ENCODE data around the gene PLOD3. TPM values are rescaled to one million over a fixed set of nuclear protein-coding genes. Genes with fewer than 3 reads are reported as not detected.

Gene PLOD3
- total and polyA plus RNA-seq, 9 of the 15 experiments (the other 6 are each of a cell fraction or from before 2014, with no cell fraction given) = 2.8 to 101 (median 30.9) TPM

DNA sequence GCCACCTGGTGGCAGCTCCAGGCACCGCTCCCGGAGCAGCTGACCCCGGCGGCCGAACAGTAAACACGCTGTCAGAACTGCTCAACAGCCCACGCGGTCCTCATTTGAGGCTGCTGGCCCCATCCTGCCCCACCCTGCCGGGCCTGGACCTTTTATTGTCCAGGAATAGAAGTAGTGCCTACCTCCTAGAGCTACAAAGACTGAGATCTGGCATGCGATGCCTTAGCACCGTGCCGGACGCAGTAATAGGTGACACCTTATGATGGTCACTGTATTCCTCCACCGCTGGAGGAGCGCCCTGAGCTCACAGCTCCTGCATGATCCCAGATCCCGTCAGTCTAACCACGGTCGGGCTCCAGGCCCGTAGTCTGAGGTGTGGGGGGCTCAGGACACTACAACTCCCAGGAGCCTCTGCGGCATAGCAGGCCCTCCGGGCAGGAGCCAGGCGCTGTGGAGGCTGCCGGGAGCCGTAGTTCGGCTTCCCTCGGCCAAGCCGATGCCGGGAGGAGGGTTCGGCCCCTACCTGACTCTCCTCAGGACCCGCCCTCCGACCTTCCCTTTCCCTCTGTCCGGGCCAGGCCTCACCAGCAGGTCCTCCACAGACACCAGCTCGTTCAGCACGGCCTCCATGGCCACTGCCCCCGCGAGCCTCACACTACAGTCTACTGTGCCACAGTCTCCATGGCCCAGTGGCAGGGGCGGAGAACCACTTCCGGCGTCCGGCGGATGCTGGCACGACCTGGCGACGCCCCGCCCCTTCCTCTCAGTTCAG, 27.2 kb upstream of the PLOD3 start, which contains the start of gene FIS1 (continued):
- TF ChIP-seq, protein P1, sequence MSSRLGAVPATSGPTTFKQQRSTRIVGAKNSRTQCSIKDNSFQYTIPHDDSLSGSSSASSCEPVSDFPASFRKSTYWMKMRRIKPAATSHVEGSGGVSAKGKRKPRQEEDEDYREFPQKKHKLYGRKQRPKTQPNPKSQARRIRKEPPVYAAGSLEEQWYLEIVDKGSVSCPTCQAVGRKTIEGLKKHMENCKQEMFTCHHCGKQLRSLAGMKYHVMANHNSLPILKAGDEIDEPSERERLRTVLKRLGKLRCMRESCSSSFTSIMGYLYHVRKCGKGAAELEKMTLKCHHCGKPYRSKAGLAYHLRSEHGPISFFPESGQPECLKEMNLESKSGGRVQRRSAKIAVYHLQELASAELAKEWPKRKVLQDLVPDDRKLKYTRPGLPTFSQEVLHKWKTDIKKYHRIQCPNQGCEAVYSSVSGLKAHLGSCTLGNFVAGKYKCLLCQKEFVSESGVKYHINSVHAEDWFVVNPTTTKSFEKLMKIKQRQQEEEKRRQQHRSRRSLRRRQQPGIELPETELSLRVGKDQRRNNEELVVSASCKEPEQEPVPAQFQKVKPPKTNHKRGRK (tag; IDR thresholded peaks at IDR 0.05) = no peak
- TF ChIP-seq, protein P2, sequence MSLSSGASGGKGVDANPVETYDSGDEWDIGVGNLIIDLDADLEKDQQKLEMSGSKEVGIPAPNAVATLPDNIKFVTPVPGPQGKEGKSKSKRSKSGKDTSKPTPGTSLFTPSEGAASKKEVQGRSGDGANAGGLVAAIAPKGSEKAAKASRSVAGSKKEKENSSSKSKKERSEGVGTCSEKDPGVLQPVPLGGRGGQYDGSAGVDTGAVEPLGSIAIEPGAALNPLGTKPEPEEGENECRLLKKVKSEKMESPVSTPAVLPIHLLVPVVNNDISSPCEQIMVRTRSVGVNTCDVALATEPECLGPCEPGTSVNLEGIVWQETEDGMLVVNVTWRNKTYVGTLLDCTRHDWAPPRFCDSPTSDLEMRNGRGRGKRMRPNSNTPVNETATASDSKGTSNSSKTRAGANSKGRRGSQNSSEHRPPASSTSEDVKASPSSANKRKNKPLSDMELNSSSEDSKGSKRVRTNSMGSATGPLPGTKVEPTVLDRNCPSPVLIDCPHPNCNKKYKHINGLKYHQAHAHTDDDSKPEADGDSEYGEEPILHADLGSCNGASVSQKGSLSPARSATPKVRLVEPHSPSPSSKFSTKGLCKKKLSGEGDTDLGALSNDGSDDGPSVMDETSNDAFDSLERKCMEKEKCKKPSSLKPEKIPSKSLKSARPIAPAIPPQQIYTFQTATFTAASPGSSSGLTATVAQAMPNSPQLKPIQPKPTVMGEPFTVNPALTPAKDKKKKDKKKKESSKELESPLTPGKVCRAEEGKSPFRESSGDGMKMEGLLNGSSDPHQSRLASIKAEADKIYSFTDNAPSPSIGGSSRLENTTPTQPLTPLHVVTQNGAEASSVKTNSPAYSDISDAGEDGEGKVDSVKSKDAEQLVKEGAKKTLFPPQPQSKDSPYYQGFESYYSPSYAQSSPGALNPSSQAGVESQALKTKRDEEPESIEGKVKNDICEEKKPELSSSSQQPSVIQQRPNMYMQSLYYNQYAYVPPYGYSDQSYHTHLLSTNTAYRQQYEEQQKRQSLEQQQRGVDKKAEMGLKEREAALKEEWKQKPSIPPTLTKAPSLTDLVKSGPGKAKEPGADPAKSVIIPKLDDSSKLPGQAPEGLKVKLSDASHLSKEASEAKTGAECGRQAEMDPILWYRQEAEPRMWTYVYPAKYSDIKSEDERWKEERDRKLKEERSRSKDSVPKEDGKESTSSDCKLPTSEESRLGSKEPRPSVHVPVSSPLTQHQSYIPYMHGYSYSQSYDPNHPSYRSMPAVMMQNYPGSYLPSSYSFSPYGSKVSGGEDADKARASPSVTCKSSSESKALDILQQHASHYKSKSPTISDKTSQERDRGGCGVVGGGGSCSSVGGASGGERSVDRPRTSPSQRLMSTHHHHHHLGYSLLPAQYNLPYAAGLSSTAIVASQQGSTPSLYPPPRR (CRISPR knock-in tag; IDR thresholded peaks at IDR 0.05; ENCODE audit: borderline replicate concordance) = no peak
- TF ChIP-seq ZNF212 (CRISPR knock-in tag; IDR thresholded peaks at IDR 0.05) = no peak
- TF ChIP-seq, protein P3, sequence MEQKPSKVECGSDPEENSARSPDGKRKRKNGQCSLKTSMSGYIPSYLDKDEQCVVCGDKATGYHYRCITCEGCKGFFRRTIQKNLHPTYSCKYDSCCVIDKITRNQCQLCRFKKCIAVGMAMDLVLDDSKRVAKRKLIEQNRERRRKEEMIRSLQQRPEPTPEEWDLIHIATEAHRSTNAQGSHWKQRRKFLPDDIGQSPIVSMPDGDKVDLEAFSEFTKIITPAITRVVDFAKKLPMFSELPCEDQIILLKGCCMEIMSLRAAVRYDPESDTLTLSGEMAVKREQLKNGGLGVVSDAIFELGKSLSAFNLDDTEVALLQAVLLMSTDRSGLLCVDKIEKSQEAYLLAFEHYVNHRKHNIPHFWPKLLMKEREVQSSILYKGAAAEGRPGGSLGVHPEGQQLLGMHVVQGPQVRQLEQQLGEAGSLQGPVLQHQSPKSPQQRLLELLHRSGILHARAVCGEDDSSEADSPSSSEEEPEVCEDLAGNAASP (IDR thresholded peaks at IDR 0.05) = no peak
- TF ChIP-seq, protein P4, sequence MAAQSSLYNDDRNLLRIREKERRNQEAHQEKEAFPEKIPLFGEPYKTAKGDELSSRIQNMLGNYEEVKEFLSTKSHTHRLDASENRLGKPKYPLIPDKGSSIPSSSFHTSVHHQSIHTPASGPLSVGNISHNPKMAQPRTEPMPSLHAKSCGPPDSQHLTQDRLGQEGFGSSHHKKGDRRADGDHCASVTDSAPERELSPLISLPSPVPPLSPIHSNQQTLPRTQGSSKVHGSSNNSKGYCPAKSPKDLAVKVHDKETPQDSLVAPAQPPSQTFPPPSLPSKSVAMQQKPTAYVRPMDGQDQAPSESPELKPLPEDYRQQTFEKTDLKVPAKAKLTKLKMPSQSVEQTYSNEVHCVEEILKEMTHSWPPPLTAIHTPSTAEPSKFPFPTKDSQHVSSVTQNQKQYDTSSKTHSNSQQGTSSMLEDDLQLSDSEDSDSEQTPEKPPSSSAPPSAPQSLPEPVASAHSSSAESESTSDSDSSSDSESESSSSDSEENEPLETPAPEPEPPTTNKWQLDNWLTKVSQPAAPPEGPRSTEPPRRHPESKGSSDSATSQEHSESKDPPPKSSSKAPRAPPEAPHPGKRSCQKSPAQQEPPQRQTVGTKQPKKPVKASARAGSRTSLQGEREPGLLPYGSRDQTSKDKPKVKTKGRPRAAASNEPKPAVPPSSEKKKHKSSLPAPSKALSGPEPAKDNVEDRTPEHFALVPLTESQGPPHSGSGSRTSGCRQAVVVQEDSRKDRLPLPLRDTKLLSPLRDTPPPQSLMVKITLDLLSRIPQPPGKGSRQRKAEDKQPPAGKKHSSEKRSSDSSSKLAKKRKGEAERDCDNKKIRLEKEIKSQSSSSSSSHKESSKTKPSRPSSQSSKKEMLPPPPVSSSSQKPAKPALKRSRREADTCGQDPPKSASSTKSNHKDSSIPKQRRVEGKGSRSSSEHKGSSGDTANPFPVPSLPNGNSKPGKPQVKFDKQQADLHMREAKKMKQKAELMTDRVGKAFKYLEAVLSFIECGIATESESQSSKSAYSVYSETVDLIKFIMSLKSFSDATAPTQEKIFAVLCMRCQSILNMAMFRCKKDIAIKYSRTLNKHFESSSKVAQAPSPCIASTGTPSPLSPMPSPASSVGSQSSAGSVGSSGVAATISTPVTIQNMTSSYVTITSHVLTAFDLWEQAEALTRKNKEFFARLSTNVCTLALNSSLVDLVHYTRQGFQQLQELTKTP (IDR thresholded peaks at IDR 0.05; ENCODE audit: low read depth in 1 of 2, partially characterized antibody in 2 of 2) = peak; percentile 49 to 99
- no peak for TF ChIP-seq POLR3G (IDR thresholded peaks at IDR 0.05; ENCODE audit: extremely low read depth, insufficient read length, insufficient replicate concordance)
- TF ChIP-seq TCF7 (IDR thresholded peaks at IDR 0.05; ENCODE audit: borderline replicate concordance) = 0 out of 2 replicates have a peak, but pooled peaks have one; percentile 14
- TF ChIP-seq, protein P5, sequence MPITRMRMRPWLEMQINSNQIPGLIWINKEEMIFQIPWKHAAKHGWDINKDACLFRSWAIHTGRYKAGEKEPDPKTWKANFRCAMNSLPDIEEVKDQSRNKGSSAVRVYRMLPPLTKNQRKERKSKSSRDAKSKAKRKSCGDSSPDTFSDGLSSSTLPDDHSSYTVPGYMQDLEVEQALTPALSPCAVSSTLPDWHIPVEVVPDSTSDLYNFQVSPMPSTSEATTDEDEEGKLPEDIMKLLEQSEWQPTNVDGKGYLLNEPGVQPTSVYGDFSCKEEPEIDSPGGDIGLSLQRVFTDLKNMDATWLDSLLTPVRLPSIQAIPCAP (CRISPR knock-in tag; IDR thresholded peaks at IDR 0.05; ENCODE audit: borderline replicate concordance) = no peak
- TF ChIP-seq, protein P6, sequence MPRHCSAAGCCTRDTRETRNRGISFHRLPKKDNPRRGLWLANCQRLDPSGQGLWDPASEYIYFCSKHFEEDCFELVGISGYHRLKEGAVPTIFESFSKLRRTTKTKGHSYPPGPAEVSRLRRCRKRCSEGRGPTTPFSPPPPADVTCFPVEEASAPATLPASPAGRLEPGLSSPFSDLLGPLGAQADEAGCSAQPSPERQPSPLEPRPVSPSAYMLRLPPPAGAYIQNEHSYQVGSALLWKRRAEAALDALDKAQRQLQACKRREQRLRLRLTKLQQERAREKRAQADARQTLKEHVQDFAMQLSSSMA (CRISPR knock-in tag; IDR thresholded peaks at IDR 0.05) = peak; percentile 94
- TF ChIP-seq, protein P7, sequence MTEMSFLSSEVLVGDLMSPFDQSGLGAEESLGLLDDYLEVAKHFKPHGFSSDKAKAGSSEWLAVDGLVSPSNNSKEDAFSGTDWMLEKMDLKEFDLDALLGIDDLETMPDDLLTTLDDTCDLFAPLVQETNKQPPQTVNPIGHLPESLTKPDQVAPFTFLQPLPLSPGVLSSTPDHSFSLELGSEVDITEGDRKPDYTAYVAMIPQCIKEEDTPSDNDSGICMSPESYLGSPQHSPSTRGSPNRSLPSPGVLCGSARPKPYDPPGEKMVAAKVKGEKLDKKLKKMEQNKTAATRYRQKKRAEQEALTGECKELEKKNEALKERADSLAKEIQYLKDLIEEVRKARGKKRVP (CRISPR knock-in tag; IDR thresholded peaks at IDR 0.05) = 0 out of 2 replicates have a peak, but pooled peaks have one; percentile 9

Data from K562 (cell line).